A673 (cell line): ENCODE measurements around the gene SERPINA6. TPM values are rescaled to one million over a fixed set of nuclear protein-coding genes. Genes with fewer than 3 reads are reported as not detected.
"Not testable (repeated sequence)": the region's sequence is repeated elsewhere in the genome, so short reads cannot be mapped to it uniquely, and the experiment has no call there.

Source experiments
- Bru-seq: library from RNA; stranded (reverse); fragments of 400-500 nt; gene quantifications from one replicate; lab custom pipeline; 2021; lab: Mats Ljungman, UMichigan
- BruChase-seq, 2 experiments: library from RNA; stranded (reverse); fragments of 400-500 nt; gene quantifications; one replicate each; lab custom pipeline; 2021; lab: Mats Ljungman, UMichigan
- BruUV-seq: library from RNA; stranded (reverse); fragments of 400-500 nt; replicated peaks from 2 replicates; lab custom pipeline; 2021; lab: Mats Ljungman, UMichigan
- CTCF ChIA-PET: fragments of 300-600 bp; sonication (Branson Sonifier 250); formaldehyde crosslinking; loops from one replicate; lab custom pipeline; 2022; ENCODE audit warnings: antibody characterized with exemption; lab: Charles Lee
- POLR2A ChIA-PET: fragments of 300-600 bp; sonication (Branson Sonifier 250); formaldehyde crosslinking; loops from one replicate; lab custom pipeline; 2022; ENCODE audit warnings: antibody characterized with exemption; ENCODE audit not compliant: low non-redundant PET; lab: Charles Lee
- DNase-seq: peaks from one replicate; pipeline ENCODE4 v3.0.0-alpha.2; 2015; ENCODE audit warnings: low spot score
- H3K27ac ChIP-seq: fragments of 200-600 bp; sonication (generic); 2 replicates; pipeline ENCODE4 v1.5.1; 2016; ENCODE audit warnings: mixed run types, low read depth, mild to moderate bottlenecking, mixed read lengths, antibody characterized with exemption, low read length; ENCODE audit not compliant: poor library complexity, severe bottlenecking
- H3K27me3 ChIP-seq: fragments of 200-600 bp; sonication (generic); replicated peaks from 2 replicates; pipeline ENCODE4 v1.6.1; 2017; ENCODE audit warnings: mixed run types, low read depth, mild to moderate bottlenecking, mixed read lengths, antibody characterized with exemption, low read length; ENCODE audit not compliant: insufficient read depth, poor library complexity
- H3K36me3 ChIP-seq: fragments of 200-600 bp; sonication (generic); 2 replicates; pipeline ENCODE4 v1.6.1; 2016; ENCODE audit warnings: mixed run types, mild to moderate bottlenecking, mixed read lengths, antibody characterized with exemption, low read length; ENCODE audit not compliant: insufficient read depth, poor library complexity, severe bottlenecking
- H3K4me1 ChIP-seq: fragments of 200-600 bp; sonication (generic); 2 replicates; pipeline ENCODE4 v1.6.1; 2017; ENCODE audit warnings: mixed run types, mild to moderate bottlenecking, mixed read lengths, antibody characterized with exemption, low read length; ENCODE audit not compliant: insufficient read depth, poor library complexity, severe bottlenecking
- H3K4me3 ChIP-seq: fragments of 200-600 bp; sonication (generic); 2 replicates; pipeline ENCODE4 v1.5.1; 2016; ENCODE audit warnings: low read depth, mixed run types, mild to moderate bottlenecking, mixed read lengths, low read length; ENCODE audit not compliant: poor library complexity, severe bottlenecking
- H3K9me3 ChIP-seq: fragments of 200-600 bp; sonication (generic); 2 replicates; pipeline ENCODE4 v1.6.1; 2016; ENCODE audit warnings: mixed run types, low read depth, mild to moderate bottlenecking, mixed read lengths, antibody characterized with exemption, low read length; ENCODE audit not compliant: poor library complexity, severe bottlenecking
- CTCF ChIP-seq: fragments of 300-800, 200-600 bp; sonication (generic); conservative IDR thresholded peaks from 2 replicates; pipeline ENCODE4 v1.5.1; 2017; ENCODE audit warnings: low read depth, mild to moderate bottlenecking, antibody characterized with exemption, low read length, moderate library complexity, mixed read lengths
- EZH2 ChIP-seq: fragments of 200-600 bp; sonication (generic); IDR thresholded peaks from 2 replicates; pipeline ENCODE4 v1.6.1; 2017; ENCODE audit warnings: borderline replicate concordance, low read depth, mild to moderate bottlenecking, mixed read lengths, antibody characterized with exemption, low read length; ENCODE audit not compliant: poor library complexity, severe bottlenecking
- intact Hi-C: fragments of 100-400 bp; cut with micrococcal nuclease; formaldehyde crosslinking; loops from one replicate; pipeline ENCODE4 v1.10.0; 2022; ENCODE audit not compliant: unreplicated experiment
- long read RNA-seq: library from polyadenylated mRNA; stranded (forward); transcript quantifications from one replicate; pipeline ENCODE4 v2.0.0, GENCODE V29; 2022
- total RNA-seq: library from RNA; stranded (reverse); gene quantifications from 2 replicates; pipeline ENCODE4 v1.2.3, GENCODE V29; 2021

Gene SERPINA6
- total RNA-seq (not detected in 2 replicates), Bru-seq, nascent RNA (not detected), BruChase-seq, experiment 1, labeled RNA remaining after a 2-hour chase (not detected), BruChase-seq, experiment 2, labeled RNA remaining after a 6-hour chase (not detected)
- long read RNA-seq = 0 reads

GRCh38 chr14:94322648-94323570 lies at the start of gene SERPINA6:
SERPINA6 (minus strand) TSS chr14:94323336; CDS start chr14:94314648, 8,688 bp downstream.
- Histone ChIP-seq H3K27ac (no peak within 1 kb of the TSS), H3K4me1 (no peaks in the 10 kb centered on the region), H3K36me3 (no peaks in the 10 kb centered on the region), H3K27me3 (no peaks in the 10 kb centered on the region), H3K4me3 (no peak within 1 kb of the TSS), H3K9me3 (no peaks in the 10 kb centered on the region)
- ChIA-PET POLR2A (no interaction called here), CTCF (no interaction called here)
- BruUV-seq = no TSS peak
- intact Hi-C loops = no loop called here
- TF ChIP-seq CTCF (no peak), EZH2 (no peak)
- DNase-seq = no peak

GRCh38 chr14:94372021-94372605 lies 49.0 kb upstream of the SERPINA6 start:
- ChIA-PET POLR2A (no interaction called here), CTCF (no interaction called here)
- BruUV-seq = no TSS peak
- no peak for DNase-seq
- H3K36me3 ChIP-seq = no peaks in the 10 kb centered on the region
- no peaks in the 10 kb centered on the region for H3K4me1 ChIP-seq
- H3K9me3 ChIP-seq = no peaks in the 10 kb centered on the region
- no peaks in the 10 kb centered on the region for H3K27me3 ChIP-seq
- no peak overlapping the region for H3K27ac ChIP-seq
- intact Hi-C loops = no loop called here
- H3K4me3 ChIP-seq = no peak overlapping the region
- TF ChIP-seq CTCF (peak; percentile 47), EZH2 (no peak)

- Histone ChIP-seq H3K4me3 (no peak overlapping the region), H3K9me3 (no peaks in the 10 kb centered on the region), H3K27ac (no peak overlapping the region), H3K27me3 (no peaks in the 10 kb centered on the region), H3K36me3 (no peaks in the 10 kb centered on the region), H3K4me1 (no peaks in the 10 kb centered on the region)
- intact Hi-C loops = no loop called here
- POLR2A ChIA-PET = no interaction called here
- CTCF ChIA-PET = no interaction called here
- TF ChIP-seq EZH2 = no peak
- no peak for TF ChIP-seq CTCF
- DNase-seq = no peak
- no TSS peak for BruUV-seq
Observed at GRCh38 chr14:94370524-94370910, 47.4 kb upstream of the SERPINA6 start.

GRCh38 chr14:94369766-94370523 lies 46.8 kb upstream of the SERPINA6 start:
- H3K36me3 ChIP-seq, intact Hi-C loops, CTCF ChIA-PET, H3K27me3 ChIP-seq, H3K9me3 ChIP-seq, H3K4me3 ChIP-seq, H3K4me1 ChIP-seq, POLR2A ChIA-PET, DNase-seq, H3K27ac ChIP-seq, BruUV-seq: not testable (repeated sequence)
